Measurements from ENCODE around the gene CHD8.
A peak's percentile ranks its signal among the peaks of the same experiment; 100 is the strongest.
"Not testable (repeated sequence)": the region's sequence is repeated elsewhere in the genome, so short reads cannot be mapped to it uniquely, and the experiment has no call there.

CHD8 gene

DNA sequence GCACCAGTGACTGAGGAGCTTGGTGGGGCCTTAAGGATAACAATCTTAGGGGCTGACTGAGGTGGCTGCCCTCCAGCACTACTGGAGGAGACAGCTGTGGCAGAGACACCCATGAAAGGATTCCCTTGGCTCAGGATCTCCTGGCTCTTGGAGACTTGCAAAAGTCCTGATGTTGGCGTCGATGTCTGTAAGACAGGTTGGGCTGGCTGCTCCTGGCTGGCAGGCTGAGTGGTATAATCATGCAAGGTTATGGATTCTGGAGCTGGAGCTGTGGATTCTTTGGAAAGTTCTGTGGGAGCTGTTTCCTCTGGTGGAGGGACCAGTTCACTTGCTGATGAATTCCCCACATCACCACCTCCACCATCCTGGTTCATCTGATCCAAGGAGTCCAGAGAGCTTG is 24.8 kb downstream of the CHD8 start:
- DNase-seq = no peak

DNA sequence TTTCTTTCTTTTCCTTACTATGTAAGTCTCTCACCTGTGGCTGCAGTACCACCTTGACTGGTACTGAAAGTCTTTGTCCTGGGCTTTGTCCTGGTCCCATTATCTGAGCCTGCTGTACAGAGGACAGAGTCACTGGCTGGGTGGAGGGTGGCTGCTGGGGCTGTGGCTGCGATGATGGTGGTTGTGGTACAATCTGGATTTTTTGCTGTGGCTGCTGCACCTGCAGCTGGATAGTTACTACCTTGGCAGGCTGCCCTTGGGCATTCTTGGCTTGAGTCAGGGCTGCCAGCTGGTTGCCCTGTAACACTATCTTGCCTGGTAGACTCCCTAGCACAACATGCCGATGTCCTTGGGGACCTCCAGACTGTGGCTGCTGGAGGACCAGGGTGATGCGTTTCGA is 27.0 kb downstream of the CHD8 start:
- no peak for DNase-seq

DNA sequence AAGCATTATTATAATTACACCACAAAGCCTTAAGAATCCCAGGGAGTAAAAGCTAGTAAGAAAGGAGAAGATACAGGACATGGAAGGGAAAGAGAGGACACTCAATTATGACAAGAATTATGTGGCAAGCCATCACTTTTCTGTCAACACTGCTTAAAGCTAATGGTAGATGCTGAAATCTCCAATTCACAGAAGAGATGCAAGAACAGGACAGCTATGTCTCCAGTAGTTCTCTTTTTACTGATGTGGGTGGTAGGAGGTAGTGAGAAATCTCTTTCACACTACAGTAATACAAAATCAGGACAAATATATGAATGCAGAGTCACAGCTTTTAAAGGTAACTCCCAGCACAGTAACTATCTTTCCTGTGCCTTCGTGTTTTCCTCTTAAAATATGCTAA is 29.2 kb downstream of the CHD8 start:
- no peak for DNase-seq

DNA sequence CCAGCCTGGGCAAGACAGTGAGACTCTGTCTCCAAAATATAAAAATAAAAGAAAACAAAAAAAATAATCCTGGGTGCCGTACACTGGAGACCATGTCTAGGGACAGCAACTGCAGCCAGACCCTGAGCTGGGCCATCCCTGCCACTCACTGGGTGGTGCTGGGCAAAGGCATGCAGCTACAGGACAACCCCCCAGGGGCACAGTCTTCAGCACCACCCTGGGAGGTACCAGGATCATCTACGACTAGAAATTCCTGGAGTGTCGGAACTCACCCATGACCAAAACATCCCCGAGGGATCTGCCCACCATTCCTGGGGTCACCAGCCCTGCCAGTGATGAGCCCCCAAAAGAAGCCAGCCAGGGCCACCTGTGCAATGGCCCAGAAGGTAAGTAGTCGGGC is 36.4 kb downstream of the CHD8 start:
- DNase-seq = no peak

DNA sequence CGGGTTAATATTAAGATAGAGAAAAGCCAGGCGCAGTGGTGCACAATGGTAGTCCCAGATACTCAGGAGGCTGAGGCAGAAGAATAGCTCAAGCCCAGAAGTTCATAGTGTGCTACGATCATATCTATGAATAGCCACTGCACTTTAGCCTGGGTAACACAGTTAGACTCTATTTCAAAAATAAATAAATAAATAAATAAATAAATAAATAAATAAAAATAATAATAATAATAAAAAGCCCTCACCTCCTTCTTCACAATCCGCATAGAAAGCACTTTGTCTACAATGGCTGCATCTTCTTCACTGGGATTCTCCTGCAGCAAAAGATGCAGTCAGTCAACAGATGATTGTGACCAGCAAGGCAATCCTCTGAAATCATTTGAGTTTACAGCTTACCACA is 40.6 kb downstream of the CHD8 start:
- no peak for DNase-seq

DNA sequence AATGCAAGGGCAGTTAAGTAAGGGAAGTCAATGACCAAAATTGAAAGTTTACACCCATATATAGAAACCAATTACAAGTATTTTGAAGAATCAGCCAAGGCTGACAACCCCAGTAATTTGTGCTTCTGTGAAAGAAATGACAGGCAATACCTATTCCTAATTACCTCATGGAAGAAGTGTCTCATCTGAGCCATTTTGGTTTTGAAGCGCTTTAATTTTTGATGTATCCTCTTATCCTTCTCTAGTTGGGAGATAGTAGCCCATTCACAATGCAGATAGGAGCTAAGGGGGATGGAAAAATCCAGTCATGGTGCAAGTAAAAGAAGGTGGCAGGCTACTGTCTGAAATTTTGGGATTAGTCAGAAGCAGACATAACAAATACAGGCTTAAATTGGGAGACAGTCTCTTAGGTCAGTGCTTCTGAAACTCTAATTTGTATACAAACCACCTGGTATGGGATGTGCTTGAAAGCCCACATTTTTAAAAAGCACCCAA is 41.7 kb downstream of the CHD8 start:
- peak; percentile 74 for DNase-seq

DNA sequence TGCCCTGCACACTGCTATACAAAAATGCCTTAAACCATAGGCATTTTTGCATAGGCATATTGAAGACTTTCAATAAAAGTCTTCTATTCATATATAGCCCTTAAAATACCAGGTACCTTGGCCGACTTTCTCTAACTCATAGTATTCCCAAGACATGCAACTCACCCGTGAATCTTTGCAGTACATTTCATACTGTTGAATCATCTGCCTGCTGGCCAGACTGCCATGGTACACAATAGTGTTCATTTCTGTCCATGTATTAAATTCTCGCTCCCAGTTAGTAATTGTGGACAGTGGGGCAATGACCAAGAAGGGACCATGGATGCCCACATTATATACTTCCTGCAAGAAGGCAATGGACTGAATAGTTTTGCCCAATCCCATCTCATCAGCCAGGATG is 47.8 kb downstream of the CHD8 start:
- no peak for DNase-seq

DNA sequence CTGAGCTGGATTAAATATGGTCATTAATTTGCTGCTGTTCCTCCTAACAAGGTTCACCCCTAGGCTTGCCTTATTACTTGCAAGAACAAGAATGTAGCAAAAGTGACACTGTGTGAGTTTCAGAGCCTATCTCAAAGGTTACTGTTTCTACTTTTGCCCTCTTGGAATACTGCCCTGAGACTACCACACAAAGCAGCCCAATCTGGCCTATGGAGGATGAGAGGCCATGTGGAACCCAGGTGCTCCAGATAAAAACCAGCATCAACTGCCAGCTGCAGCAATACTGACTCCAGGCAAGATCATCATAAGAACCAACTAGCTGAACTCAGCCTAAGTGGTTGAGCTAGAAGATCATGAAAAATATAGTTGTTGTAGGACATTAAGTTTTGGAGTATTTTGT is 49.7 kb downstream of the CHD8 start:
- DNase-seq = no peak

DNA sequence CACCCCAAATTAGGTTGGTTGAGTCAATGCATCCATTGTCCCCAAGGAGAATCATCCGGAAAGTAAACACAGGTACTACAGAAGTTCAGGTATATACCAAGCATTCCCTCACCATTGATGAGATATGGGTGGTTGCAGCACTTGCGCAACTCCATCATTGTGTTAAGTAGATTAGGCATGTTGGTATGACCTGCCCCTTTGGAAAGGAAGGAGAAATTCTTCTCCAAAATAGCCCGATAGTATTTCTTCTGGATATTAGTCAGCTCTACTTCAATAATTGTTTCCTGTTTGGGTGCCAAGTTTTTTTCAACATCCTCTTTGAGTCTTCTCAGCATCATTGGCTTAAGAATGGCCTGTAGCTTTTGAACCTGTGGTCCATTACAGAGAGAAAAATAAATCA is 50.8 kb downstream of the CHD8 start:
- no peak for DNase-seq

DNA sequence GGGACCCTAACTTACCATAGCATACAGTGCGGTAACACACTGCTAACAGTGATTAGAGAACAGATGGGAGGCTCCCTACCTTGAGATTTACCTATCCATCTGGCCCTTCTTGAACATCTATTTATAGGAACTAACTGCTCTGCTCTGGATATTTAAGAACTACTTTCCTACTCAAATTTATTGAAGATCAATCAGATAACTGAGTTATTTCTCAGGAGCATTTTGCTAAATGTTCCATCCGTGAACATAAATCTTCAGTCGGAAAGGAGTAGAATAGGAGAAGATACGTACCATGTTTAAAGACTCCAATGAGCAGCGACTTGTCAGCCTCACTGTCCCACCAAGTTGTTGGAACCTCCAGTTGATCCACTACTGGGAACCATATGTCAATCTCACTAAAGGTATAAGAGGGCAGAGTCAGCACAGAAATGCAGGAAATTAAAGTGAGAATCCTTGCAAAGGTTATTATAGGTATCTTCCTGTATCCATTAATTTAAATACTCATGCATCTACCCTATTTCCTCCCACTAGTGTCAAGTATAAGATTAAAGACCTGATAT is 56.5 kb downstream of the CHD8 start:
- DNase-seq = no peak

DNA sequence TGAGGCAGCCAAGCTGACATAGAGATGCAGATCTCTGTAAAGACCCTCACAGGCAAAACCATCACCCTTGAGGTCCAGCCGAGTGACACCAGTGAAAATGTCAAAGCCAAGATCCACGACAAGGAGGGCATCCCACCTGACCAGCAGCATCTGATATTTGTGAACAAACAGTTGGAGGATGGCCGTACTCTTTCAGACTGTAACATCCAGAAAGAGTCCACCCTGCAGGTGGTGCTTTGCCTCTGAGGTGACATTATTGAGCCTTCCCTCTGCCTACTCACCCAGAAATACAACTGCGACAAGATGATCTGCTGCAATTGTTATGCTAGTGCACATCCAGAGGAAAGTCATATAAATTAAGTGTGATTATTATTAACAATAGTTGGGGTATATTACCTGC is 57.0 kb downstream of the CHD8 start:
- no peak for DNase-seq

DNA sequence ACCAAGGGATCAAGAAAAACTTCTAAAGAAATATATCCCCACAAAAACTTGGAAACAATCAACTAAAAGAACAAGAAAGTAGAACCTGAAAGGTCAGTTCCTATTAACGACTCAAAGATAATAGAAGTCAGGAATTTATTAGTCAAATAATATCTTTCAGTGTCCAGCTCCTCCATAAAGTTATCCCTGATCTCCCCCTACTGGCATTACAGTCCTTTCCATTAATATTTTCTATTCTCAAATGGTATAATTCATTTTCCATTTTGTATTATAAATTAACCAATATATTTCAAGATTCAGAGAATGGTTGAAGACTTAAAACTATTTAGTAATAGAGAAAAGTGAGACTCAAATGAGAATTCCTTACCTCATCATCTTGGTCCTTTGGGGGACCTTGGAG is 60.5 kb downstream of the CHD8 start:
- no peak for DNase-seq

DNA sequence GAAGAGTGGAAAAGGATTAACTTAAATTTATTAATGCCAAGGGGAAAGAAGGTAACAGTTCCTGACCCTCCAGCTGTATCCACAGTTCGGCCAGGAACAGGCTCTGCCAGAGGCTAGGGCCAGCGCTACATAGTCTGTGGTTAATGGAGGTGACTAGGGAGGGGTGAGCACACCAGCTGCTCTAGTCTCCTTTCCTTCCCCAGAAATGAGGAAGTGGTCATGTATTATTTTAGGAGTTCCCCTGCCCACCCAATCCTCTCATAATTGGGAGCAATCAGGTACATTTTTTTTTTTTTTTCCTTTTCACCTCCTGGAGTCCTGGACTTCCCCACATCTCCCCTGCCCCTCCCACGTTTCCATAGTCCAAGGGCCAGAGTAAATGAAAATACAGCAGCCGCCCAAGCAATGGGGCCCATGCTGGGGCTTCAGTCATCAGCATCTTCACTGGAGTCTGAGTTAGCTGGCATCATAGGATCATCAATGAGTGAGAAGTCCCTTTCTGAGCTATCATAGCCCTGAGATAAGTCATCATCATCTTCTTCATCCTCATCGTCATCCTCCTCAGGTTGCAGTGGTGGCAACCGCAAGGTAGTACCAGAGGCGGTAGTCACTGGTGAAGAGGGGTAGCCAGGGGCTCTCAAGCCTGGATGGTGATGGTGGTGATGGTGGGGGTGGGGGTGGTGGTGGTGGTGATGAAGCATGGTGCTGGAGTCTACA is 70.6 kb downstream of the CHD8 start:
- no peak for DNase-seq

DNA sequence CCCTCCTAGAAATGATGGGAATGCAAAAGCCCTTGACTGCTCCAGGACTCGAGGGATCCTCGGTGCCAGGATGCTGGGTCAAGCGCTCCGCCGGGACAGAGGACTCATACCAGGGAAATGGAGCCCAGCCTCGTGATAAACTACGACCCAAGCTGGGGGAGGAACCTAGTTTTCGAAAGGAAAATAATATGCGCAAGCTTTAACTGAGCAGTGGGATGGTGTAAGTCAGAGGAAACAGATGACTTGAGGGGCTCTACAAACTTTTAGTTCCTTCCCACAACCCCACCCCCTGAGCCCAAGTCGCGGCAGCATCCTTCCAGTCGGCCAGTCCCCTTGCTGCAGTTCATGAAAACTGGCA is 71.5 kb downstream of the CHD8 start:
- DNase-seq = no peak

DNA sequence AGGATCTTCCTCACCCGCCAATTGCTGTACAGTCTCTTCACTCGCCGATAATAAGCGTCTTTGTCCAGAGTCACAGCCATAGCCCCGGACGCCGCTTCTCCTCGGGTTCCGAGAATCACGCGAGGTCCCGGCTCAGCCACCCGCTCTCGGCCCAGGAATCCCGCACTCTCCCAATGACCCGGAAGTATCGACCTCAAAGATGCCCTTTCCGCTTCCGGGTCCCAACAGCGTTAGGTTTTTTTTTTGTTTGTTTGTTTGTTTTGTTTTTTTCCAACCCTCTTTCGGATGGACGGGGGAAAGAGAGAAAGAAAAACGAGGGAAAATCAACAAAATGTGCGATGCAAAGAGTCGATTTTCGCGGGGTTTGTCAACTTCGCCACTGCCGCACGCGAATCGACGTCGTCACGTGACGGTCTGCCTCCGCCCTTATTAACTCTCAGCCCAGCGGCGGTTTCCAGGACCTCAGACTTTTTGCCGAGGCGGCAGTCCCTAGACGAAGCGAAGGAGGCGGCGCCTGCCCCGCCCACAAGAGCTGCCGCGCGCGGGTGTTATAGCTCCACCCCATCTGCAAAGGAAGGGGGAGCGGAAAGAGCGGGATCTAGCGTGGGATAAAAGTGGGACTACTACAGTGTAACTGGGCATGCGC is 72.0 kb downstream of the CHD8 start, which contains the start of gene SUPT16H:
TSS of gene SUPT16H (minus strand) at position 172 of the 646 bp plus-strand sequence. CDS start at position 80, 92 bp downstream.
- DNase-seq = peak; percentile 97

DNA sequence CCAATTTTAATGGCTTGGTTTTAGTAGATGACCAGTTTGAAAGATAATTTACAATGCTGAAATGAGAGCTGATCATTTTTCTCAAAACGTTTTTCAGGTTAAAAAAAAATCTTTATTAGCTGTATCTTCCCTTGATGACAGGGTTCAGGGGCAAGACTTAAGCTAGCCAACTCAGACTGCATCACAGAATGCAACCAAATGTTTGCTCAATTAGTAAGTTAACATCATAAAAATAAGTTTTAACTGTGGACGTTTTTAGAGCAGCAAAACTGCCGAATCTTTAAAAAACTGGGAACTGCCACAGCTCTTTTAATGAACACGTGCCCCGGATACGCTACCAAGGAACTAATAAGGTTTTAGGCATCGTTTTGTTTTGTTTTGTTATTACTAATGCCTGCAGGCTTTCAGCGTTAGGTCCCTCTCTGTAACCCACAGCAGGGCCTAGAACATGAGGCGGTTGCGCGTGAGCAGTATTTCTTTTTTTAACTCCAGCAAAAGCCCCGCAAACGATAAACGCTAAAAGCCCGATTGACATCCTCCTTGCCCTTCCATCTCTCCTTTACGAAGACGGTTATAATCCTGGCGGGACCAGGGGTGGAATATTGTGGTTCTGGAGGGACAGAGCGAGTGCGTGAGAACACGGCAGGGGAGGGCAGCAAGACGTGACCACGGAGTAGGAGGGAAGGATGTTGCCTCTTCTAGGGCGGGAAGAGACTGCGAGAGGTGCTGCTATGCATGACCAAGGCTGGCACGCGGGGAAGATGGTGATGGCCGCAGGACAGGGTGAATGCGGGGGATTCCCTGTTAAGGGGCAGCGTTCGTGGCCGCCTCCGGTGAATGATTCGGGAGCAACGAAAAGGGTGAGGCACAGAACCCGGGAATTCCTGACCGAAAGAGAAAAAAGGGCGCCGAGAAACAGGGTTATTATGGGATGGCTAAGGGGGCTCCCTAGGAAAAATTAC is 72.8 kb downstream of the CHD8 start:
- DNase-seq = peak; percentile 65

DNA sequence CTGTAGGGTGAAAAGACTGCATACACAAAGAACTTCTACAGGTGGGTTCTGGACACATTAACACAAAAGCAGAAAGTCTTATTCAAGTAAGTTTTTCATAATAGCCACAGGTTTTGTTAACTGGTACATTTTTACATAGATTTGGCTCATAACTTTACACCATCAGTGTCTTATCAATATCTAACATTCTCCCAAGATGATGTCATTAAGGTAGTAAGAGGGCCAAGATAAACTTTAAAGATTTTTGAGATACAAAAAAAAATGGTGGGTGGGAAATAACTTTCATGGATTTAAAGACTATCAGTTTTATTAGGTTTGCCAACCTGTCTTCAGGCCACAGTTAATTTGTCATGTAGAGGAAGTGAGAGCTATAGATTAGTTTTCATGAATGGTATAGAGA is 73.8 kb downstream of the CHD8 start:
- no peak for DNase-seq

DNA sequence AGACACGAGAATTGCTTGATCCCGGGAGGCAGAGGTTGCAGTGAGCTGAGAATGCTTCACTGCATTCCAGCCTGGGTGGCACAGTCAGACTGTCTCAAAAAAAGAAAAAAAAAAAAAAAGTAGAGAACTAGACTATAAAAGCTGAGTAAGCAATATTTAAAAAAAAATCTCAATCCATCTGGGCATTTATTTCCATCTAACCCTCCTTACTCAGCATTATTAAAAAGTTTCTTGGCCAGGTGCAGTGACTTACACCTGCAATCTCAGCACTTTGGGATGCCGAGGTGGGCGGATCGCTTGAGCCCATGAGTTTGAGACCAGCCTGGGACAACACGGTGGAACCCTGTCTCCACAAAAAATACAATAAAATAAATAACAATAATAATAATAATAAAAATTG is 76.6 kb downstream of the CHD8 start:
- DNase-seq = no peak

DNA sequence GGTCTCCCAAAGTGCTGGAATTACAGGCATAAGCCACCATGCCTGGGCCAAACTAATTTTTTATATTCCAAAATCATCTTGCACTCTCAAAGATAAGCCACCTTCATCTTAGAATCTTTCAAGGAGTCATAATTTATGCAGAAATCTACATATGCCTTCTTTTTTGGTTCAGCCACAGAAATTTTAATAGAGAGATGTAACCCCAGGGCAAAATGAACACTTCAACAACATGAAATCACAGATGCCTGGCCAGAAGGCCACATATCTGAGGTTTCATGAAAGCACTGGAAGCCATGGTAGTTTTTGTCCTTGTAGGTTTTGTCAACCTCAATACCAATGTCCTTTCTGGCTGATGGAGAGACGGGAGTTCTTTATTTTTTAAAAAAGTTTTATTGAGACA is 81.9 kb downstream of the CHD8 start:
- no peak for DNase-seq

DNA sequence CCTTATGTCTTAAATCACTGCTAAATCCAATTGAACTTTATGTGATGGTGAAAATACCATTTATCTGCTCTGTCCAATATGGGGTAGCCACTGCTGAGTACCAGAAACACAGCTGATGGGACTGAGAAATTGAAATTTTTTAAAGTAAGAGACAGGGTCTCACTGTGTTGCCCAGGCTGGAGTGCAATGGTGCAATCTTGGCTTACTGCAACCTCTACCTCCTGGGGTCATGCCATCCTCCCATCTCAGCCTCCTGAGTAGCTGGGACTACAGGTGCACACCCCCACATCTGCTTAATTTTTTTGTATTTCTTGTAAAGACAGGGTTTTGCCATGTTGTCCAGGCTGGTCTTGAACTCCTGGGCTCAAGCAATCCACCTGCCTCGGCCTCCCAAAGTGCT is 83.1 kb downstream of the CHD8 start:
- not testable (repeated sequence) for DNase-seq

DNA sequence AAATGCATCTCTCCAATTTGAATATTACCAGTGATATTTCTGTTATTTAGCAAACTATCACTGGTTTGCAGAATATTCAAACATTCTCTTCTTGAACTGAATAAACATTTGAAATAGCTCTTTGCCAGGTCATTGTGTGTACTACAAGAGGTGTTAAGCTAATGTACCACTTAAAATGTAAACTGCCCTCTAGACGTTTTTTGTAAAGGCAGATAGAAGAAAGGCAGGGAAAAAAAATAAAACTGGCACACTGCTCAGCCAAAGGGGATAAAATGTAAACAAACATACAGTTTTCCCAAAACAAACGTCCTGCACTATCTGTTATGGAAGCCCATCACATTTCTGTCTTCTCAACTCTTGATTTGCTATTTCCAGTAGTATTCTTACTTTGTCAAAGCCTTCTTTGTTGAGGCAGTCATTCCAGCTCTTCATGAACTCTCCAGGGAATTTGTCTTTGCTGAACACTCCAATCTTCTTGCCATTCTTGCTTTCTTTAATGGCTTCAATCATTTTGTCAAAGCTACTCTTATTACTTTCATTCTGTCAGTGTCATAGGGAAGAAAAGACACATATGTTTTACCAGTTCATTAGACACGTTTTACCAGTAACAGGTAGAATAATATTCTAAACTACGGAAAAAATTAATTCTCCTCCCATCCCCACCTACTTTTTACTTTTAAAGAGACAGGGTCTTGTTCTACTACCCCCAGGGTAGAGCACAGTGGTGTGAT is 85.8 kb downstream of the CHD8 start:
- DNase-seq = no peak

DNA sequence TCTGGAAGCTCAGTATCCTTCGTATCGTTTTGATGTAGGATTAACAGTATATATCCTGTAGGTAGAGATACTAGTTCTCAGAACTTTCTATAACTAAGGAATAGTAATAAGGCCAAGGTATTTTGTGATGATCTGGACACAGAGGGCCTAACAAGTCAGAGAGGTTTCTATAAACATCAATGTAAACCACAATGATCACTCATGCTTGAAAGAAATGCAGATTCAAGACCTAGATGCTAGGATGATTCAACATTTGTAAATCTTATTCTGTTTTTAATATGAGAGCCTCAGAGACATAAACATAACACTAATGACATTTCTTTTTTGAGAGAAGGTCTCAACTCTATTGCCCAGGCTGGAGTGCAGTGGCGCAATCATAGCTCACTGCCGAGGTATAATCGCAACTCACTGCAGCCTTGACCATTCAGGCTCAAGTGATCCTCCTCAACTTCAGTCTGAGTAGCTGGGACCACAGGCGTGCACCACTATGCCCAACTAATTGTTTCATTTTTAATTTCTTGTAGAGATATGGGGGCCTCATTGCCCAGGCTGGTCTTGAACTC is 88.3 kb downstream of the CHD8 start:
- DNase-seq = no peak
